Measurements from ENCODE around the gene DMXL1.

DMXL1 gene

DNA sequence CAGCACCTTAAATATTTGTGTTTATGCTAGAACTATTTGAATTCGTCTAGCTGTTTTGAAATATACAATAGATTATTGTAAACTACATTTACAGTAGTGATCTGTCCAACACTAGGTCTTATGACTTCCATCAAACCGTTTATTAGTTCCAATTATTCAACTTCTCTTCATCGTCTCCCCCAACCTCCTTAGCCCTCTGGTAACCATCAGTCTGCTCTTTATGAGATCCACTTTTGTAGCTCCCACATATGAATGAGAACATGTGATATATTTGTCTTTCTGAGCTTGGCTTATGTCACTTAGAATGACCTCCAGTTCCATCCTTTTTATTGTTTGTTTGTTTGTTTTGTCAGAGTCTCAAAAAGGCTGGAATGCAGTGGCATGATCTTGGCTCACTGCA lies 11.8 kb downstream of the DMXL1 start:
- Histone ChIP-seq H3K27me3 (no peaks in the 10 kb centered on the region), H3K36me3 (no peaks in the 10 kb centered on the region), H3K27ac (no peak overlapping the region), H3K4me3 (ENCODE audit: low read depth in 1 of 2, low read length in 1 of 2) (no peak overlapping the region), H3K9me3 (no peaks in the 10 kb centered on the region), H3K4me1 (ENCODE audit: control insufficient read depth in 1 of 2, insufficient read depth in 1 of 2, low read depth in 1 of 2, low read length in 1 of 2) (no peaks in the 10 kb centered on the region)
- TF ChIP-seq, protein P1, sequence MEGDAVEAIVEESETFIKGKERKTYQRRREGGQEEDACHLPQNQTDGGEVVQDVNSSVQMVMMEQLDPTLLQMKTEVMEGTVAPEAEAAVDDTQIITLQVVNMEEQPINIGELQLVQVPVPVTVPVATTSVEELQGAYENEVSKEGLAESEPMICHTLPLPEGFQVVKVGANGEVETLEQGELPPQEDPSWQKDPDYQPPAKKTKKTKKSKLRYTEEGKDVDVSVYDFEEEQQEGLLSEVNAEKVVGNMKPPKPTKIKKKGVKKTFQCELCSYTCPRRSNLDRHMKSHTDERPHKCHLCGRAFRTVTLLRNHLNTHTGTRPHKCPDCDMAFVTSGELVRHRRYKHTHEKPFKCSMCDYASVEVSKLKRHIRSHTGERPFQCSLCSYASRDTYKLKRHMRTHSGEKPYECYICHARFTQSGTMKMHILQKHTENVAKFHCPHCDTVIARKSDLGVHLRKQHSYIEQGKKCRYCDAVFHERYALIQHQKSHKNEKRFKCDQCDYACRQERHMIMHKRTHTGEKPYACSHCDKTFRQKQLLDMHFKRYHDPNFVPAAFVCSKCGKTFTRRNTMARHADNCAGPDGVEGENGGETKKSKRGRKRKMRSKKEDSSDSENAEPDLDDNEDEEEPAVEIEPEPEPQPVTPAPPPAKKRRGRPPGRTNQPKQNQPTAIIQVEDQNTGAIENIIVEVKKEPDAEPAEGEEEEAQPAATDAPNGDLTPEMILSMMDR (IDR thresholded peaks at IDR 0.05), result no peak

DNA sequence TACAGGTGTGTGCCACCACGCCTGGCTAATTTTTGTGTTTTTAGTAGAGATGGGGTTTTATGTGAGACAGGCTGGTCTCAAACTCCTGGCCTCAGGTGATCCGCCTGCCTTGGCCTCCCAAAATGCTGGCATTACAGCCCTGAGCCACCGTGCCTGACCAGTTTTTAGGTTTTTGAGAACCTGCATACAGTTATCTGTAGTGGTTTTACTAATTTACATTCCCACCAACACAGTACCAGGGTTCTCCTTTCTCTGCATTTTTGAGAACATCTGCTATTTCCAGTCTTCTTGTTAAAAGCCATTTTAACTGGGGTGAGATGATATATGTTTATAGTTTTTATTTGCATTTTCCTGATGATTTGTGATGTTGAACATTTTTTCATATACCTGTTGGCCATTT lies 12.8 kb downstream of the DMXL1 start:
- Histone ChIP-seq H3K9me3 (no peaks in the 10 kb centered on the region), H3K36me3 (no peaks in the 10 kb centered on the region), H3K4me3 (ENCODE audit: low read depth in 1 of 2, low read length in 1 of 2) (no peak overlapping the region), H3K4me1 (ENCODE audit: control insufficient read depth in 1 of 2, insufficient read depth in 1 of 2, low read depth in 1 of 2, low read length in 1 of 2) (no peaks in the 10 kb centered on the region), H3K27me3 (no peaks in the 10 kb centered on the region), H3K27ac (no peak overlapping the region)
- TF ChIP-seq, protein P1 (IDR thresholded peaks at IDR 0.05), result no peak

DNA sequence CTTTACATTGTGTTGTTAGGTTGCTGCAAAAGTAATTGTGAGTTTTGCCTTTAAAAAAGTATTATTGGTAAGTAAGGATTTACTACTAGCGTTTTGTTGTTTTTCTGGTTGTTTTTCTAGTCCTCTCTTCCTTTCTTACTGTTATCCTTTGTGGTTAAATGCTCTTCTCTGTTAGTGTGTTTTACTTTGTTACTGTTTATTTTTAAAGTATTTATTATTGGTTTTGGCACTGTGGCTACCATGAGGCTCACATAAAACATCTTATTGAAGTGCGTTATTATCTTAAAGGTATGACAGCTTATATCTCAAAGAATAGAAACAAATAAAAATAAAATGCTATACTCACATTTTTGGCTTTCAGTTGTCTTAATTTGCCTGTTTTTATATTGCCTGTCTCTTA lies 17.6 kb downstream of the DMXL1 start:
- Histone ChIP-seq H3K4me3 (ENCODE audit: low read depth in 1 of 2, low read length in 1 of 2) (no peak overlapping the region), H3K27ac (no peak overlapping the region), H3K4me1 (ENCODE audit: control insufficient read depth in 1 of 2, insufficient read depth in 1 of 2, low read depth in 1 of 2, low read length in 1 of 2) (no peaks in the 10 kb centered on the region), H3K27me3 (no peaks in the 10 kb centered on the region), H3K36me3 (no peaks in the 10 kb centered on the region), H3K9me3 (no peaks in the 10 kb centered on the region)
- TF ChIP-seq, protein P1 (IDR thresholded peaks at IDR 0.05), result no peak

DNA sequence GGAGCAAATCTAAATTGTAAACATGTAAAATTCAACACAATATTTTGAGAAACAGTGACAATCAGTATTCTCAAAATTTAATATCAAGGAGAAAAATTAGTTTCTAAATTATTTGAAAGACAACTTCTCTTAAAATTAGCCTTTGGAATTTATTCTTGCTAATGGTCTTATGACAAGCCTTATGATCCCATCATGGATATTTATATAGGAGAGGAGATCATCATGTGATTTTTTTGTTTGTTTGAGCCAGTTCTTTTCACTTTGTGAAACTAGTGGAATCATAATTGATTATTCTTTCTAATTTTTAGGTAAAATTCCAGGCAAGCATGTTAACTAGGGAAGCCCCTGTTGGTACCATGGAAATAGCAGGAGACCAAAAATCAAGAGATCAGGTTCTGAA lies 24.7 kb downstream of the DMXL1 start:
- Histone ChIP-seq H3K4me1 (ENCODE audit: control insufficient read depth in 1 of 2, insufficient read depth in 1 of 2, low read depth in 1 of 2, low read length in 1 of 2) (no peaks in the 10 kb centered on the region), H3K4me3 (ENCODE audit: low read depth in 1 of 2, low read length in 1 of 2) (no peak overlapping the region), H3K36me3 (peaks cover 8% of the 10 kb centered on the region), H3K9me3 (no peaks in the 10 kb centered on the region), H3K27ac (no peak overlapping the region), H3K27me3 (no peaks in the 10 kb centered on the region)
- TF ChIP-seq, protein P1 (IDR thresholded peaks at IDR 0.05), result no peak

DNA sequence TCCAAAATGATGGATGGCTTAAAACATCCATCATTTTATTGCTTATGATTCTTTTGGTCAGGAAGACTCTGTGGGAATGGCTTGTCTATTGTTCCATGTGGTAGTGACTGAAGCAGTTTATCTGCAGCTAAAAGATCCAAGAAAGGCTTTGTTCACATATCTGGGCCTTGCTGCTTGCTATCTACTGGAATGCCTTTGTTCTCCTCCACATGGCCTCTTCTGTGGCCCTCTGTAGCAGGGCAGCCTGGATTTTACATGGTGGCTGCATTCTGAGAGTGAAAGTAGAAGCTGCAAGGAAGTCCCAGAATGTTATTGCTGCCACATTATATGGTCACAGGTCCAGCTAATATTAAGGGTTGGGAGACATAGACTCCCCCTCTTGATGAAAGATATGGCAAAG lies 35.1 kb downstream of the DMXL1 start:
- Histone ChIP-seq H3K27ac (no peak overlapping the region), H3K4me3 (ENCODE audit: low read depth in 1 of 2, low read length in 1 of 2) (no peak overlapping the region), H3K36me3 (peaks cover 19% of the 10 kb centered on the region), H3K9me3 (no peaks in the 10 kb centered on the region), H3K27me3 (no peaks in the 10 kb centered on the region), H3K4me1 (ENCODE audit: control insufficient read depth in 1 of 2, insufficient read depth in 1 of 2, low read depth in 1 of 2, low read length in 1 of 2) (no peaks in the 10 kb centered on the region)
- TF ChIP-seq, protein P1 (IDR thresholded peaks at IDR 0.05), result no peak

DNA sequence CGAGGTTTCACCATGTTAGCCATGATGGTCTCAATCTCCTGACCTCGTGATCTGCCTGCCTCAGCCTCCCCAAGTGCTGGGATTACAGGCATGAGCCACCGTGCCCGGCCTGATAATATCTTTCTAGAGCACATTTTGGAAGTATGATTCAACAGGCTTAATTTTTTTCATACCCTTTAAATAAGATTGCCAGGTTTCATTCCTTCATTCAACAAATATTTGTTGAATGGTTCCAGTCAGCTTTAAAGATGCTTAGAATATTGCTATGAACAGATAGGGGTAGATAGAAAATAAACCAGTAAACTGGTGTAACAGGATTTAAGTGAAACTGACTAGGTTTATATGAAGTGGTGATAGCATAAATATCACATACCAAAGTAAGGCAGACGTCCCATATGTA lies 41.3 kb downstream of the DMXL1 start:
- Histone ChIP-seq H3K9me3 (no peaks in the 10 kb centered on the region), H3K27ac (no peak overlapping the region), H3K36me3 (peaks cover 52% of the 10 kb centered on the region), H3K4me1 (ENCODE audit: control insufficient read depth in 1 of 2, insufficient read depth in 1 of 2, low read depth in 1 of 2, low read length in 1 of 2) (no peaks in the 10 kb centered on the region), H3K4me3 (ENCODE audit: low read depth in 1 of 2, low read length in 1 of 2) (no peak overlapping the region), H3K27me3 (no peaks in the 10 kb centered on the region)
- TF ChIP-seq, protein P1 (IDR thresholded peaks at IDR 0.05), result no peak

All from neutrophil (primary cell).